SJSA1 (cell line): ENCODE data around the gene PDZD2. TPM values are rescaled to one million over a fixed set of nuclear protein-coding genes. Genes with fewer than 3 reads are reported as not detected.

ENCODE experiments used
- DNase-seq, 2 experiments: peaks; one replicate each; pipeline ENCODE4 v3.0.0-alpha.2; 2015 to 2020; ENCODE audit warnings: low spot score in 2 of 2, low read depth in 1 of 2
- H3K27ac ChIP-seq: fragments of 250-450 bp; sonication (Bioruptor Pico); 2 replicates; pipeline ENCODE4 v1.5.1; 2020; ENCODE audit warnings: mild to moderate bottlenecking, moderate library complexity
- H3K27me3 ChIP-seq: fragments of 250-450 bp; sonication (Bioruptor Pico); replicated peaks from 2 replicates; pipeline ENCODE4 v1.5.1; 2020; ENCODE audit warnings: mild to moderate bottlenecking, moderate library complexity
- H3K36me3 ChIP-seq: fragments of 250-450 bp; sonication (Bioruptor Pico); 2 replicates; pipeline ENCODE4 v1.5.1; 2020; ENCODE audit warnings: mild to moderate bottlenecking
- H3K4me1 ChIP-seq: fragments of 250-450 bp; sonication (Bioruptor Pico); replicated peaks from 2 replicates; pipeline ENCODE4 v1.6.1; 2021; ENCODE audit warnings: mild to moderate bottlenecking
- H3K4me3 ChIP-seq: fragments of 250-450 bp; sonication (Bioruptor Pico); 2 replicates; pipeline ENCODE4 v1.5.1; 2020; ENCODE audit warnings: mild to moderate bottlenecking
- H3K9me3 ChIP-seq: fragments of 250-450 bp; sonication (Bioruptor Pico); replicated peaks from 2 replicates; pipeline ENCODE4 v1.5.1; 2020; ENCODE audit warnings: mild to moderate bottlenecking
- total RNA-seq: library from RNA; depleted of rRNA; stranded (reverse); fragments of >200 nt; shearing (Covaris generic); gene quantifications from 2 replicates; pipeline ENCODE4 v1.2.3, GENCODE V29; 2014

Gene PDZD2
- total RNA-seq, 1 experiment from 2014 or later, result 0.16 TPM

- no peaks in the 10 kb centered on the region for H3K9me3 ChIP-seq
- H3K27ac ChIP-seq, result no peak overlapping the region
- no peaks in the 10 kb centered on the region for H3K36me3 ChIP-seq
- no peak overlapping the region for H3K4me3 ChIP-seq
- no peak for DNase-seq
- H3K27me3 ChIP-seq, result no peaks in the 10 kb centered on the region
- no peaks in the 10 kb centered on the region for H3K4me1 ChIP-seq
Measured at GRCh38 chr5:31645420-31646081, 6.6 kb downstream of the PDZD2 start.

GRCh38 chr5:31648326-31648725, 9.4 kb downstream of the PDZD2 start:
- no peaks in the 10 kb centered on the region for H3K27me3 ChIP-seq
- H3K36me3 ChIP-seq, result no peaks in the 10 kb centered on the region
- H3K4me1 ChIP-seq, result no peaks in the 10 kb centered on the region
- DNase-seq, result no peak
- H3K9me3 ChIP-seq, result no peaks in the 10 kb centered on the region
- no peak overlapping the region for H3K27ac ChIP-seq
- no peak overlapping the region for H3K4me3 ChIP-seq

DNA sequence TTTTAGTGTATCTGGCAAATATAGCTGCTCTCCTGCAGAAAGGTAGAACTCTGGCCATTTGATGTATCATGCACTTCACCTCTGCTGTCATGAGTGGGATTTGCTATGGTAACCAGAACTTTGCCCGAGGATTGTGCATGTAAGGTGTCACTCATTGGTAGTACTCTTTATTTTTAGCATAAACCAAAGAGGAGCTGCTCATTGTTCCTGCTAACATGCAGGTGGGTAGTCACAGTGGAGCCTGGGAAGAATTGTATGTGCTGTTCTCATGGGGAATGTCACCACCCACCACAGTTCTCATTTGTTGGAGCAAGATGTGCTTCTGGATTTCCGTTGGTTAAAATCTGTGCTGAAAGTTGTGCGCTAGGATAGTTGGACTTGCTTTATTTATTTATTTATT, 12.3 kb downstream of the PDZD2 start:
- Histone ChIP-seq H3K4me3 (no peak overlapping the region), H3K36me3 (no peaks in the 10 kb centered on the region), H3K9me3 (no peaks in the 10 kb centered on the region), H3K4me1 (no peaks in the 10 kb centered on the region), H3K27me3 (no peaks in the 10 kb centered on the region), H3K27ac (no peak overlapping the region)
- no peak for DNase-seq

- no peaks in the 10 kb centered on the region for H3K9me3 ChIP-seq
- no peaks in the 10 kb centered on the region for H3K4me1 ChIP-seq
- no peaks in the 10 kb centered on the region for H3K36me3 ChIP-seq
- H3K27ac ChIP-seq, result no peak overlapping the region
- no peak overlapping the region for H3K4me3 ChIP-seq
- no peak for DNase-seq
- H3K27me3 ChIP-seq, result no peaks in the 10 kb centered on the region
Measured at GRCh38 chr5:31655491-31655890, 16.6 kb downstream of the PDZD2 start.

- no peak for DNase-seq
- H3K4me3 ChIP-seq, result no peak overlapping the region
- H3K27ac ChIP-seq, result no peak overlapping the region
- no peaks in the 10 kb centered on the region for H3K27me3 ChIP-seq
- H3K36me3 ChIP-seq, result no peaks in the 10 kb centered on the region
- H3K4me1 ChIP-seq, result no peaks in the 10 kb centered on the region
- no peaks in the 10 kb centered on the region for H3K9me3 ChIP-seq
Measured at GRCh38 chr5:31656806-31657205, 17.9 kb downstream of the PDZD2 start.

- no peak for DNase-seq
- no peak overlapping the region for H3K27ac ChIP-seq
- no peaks in the 10 kb centered on the region for H3K36me3 ChIP-seq
- no peak overlapping the region for H3K4me3 ChIP-seq
- H3K9me3 ChIP-seq, result no peaks in the 10 kb centered on the region
- no peaks in the 10 kb centered on the region for H3K27me3 ChIP-seq
- H3K4me1 ChIP-seq, result no peaks in the 10 kb centered on the region
Measured at GRCh38 chr5:31657315-31657979, 18.5 kb downstream of the PDZD2 start.

DNA sequence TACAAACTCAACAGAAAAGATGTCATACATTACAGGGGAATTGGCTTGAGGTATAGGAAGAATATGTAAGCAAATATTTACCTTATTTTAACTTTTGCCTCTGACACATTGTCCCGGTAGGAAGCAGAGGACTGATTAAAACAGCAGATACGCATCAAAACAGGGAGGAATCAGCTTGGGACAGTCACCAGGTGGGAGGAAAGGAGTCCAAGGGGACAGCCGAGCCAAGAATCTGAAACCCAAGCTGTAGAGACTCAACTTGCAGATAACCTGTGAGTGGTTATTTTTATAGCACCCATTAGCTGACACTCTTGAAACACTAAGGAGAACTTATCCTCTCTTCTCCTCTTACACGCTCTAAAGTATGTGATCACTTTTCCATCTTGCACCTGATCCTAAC, 22.3 kb downstream of the PDZD2 start:
- Histone ChIP-seq H3K4me1 (no peaks in the 10 kb centered on the region), H3K27ac (no peak overlapping the region), H3K4me3 (no peak overlapping the region), H3K27me3 (no peaks in the 10 kb centered on the region), H3K36me3 (no peaks in the 10 kb centered on the region), H3K9me3 (no peaks in the 10 kb centered on the region)
- DNase-seq, result no peak

- no peak overlapping the region for H3K4me3 ChIP-seq
- DNase-seq, result no peak
- no peaks in the 10 kb centered on the region for H3K27me3 ChIP-seq
- no peaks in the 10 kb centered on the region for H3K4me1 ChIP-seq
- H3K9me3 ChIP-seq, result no peaks in the 10 kb centered on the region
- no peaks in the 10 kb centered on the region for H3K36me3 ChIP-seq
- H3K27ac ChIP-seq, result no peak overlapping the region
Measured at GRCh38 chr5:31663519-31663918, 24.6 kb downstream of the PDZD2 start.

- H3K4me1 ChIP-seq, result no peaks in the 10 kb centered on the region
- H3K4me3 ChIP-seq, result no peak overlapping the region
- no peaks in the 10 kb centered on the region for H3K27me3 ChIP-seq
- no peak for DNase-seq
- H3K27ac ChIP-seq, result no peak overlapping the region
- no peaks in the 10 kb centered on the region for H3K36me3 ChIP-seq
- H3K9me3 ChIP-seq, result no peaks in the 10 kb centered on the region
Measured at GRCh38 chr5:31664566-31664965, 25.6 kb downstream of the PDZD2 start.

GRCh38 chr5:31671339-31671741, 32.4 kb downstream of the PDZD2 start:
- no peaks in the 10 kb centered on the region for H3K4me1 ChIP-seq
- no peak for DNase-seq

DNA sequence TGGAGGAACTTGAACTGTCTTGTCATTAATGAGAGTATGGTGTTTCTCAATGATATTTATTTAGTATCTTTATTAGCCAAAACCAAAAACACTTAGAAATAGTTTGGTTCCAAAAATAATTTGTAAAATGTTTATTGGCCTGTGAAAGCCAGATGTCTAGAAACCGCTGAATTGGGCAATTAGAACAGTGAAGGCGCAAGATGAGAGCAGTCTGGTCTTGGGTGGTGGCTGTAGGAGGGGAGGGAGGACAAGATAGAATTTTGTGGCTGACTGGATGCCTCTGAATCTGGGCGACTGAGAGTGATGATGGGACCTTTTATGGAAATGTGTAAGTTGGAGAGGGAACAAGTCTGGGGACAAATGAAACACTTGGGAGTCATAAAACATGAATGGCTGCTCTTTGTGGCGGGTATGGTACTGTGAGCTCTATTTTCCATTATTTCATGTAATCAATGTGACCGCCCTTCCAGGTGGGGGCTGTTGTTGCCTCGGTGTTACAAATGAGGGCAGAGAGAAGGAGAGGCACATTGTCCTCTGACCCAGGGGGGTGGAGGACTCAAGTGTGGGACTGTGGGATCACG, 35.5 kb downstream of the PDZD2 start:
- no peak overlapping the region for H3K4me3 ChIP-seq
- no peak for DNase-seq
- H3K4me1 ChIP-seq, result no peaks in the 10 kb centered on the region
- H3K36me3 ChIP-seq, result no peaks in the 10 kb centered on the region
- no peaks in the 10 kb centered on the region for H3K27me3 ChIP-seq
- H3K9me3 ChIP-seq, result no peaks in the 10 kb centered on the region
- no peak overlapping the region for H3K27ac ChIP-seq

More at GRCh38 chr5:31671339-31671741, 32.4 kb downstream of the PDZD2 start:
- H3K27ac ChIP-seq, result no peak overlapping the region
- H3K9me3 ChIP-seq, result no peaks in the 10 kb centered on the region
- no peak overlapping the region for H3K4me3 ChIP-seq
- no peaks in the 10 kb centered on the region for H3K36me3 ChIP-seq
- no peaks in the 10 kb centered on the region for H3K27me3 ChIP-seq

DNA sequence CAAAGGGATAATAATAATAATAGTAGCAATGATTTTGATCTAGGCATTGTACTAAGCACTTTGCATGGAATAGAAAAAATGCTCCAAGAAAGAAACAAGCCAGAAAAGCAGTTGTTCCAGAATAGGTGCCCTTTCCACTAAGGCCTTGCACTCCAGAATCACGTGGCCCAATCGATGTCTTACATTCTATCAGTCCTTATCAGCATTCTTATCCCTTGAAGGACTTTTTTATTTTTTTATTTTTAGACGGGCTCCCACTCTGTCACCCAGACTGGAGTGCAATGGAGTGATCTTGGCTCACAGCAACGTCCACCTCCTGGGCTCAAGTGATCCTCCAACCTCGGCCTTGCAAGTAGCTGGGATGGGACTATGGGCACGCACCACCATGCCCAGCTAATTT, 36.5 kb downstream of the PDZD2 start:
- no peak for DNase-seq
- no peaks in the 10 kb centered on the region for H3K36me3 ChIP-seq
- no peak overlapping the region for H3K4me3 ChIP-seq
- H3K4me1 ChIP-seq, result no peaks in the 10 kb centered on the region
- no peaks in the 10 kb centered on the region for H3K27me3 ChIP-seq
- H3K9me3 ChIP-seq, result no peaks in the 10 kb centered on the region
- H3K27ac ChIP-seq, result no peak overlapping the region

DNA sequence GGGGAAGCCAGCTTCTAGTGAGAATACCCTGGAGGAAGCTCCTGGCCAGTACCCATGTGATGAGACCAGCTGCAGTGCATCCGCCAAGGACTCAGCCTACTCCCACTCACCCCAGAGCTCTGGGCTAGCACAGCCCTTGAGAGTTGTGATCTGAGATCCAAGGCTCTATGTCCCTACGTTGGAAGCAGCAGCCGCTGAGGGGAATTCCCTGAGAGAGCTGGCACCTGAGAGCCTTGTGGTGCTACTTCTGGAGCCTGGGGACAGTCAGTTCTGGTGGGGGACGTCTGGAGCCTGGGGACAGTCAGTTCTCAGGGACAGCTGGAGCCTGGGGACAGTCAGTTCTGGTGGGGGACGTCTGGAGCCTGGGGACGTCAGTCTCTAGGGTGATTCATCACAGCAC, 39.2 kb downstream of the PDZD2 start:
- Histone ChIP-seq H3K36me3 (no peaks in the 10 kb centered on the region), H3K27ac (no peak overlapping the region), H3K4me1 (no peaks in the 10 kb centered on the region), H3K4me3 (no peak overlapping the region), H3K27me3 (no peaks in the 10 kb centered on the region), H3K9me3 (no peaks in the 10 kb centered on the region)
- no peak for DNase-seq

- no peaks in the 10 kb centered on the region for H3K36me3 ChIP-seq
- H3K27me3 ChIP-seq, result no peaks in the 10 kb centered on the region
- no peak overlapping the region for H3K27ac ChIP-seq
- H3K4me3 ChIP-seq, result no peak overlapping the region
- DNase-seq, result no peak
- H3K9me3 ChIP-seq, result no peaks in the 10 kb centered on the region
- no peaks in the 10 kb centered on the region for H3K4me1 ChIP-seq
Measured at GRCh38 chr5:31680528-31680927, 41.6 kb downstream of the PDZD2 start.
